Ishikawa (cell line): Measurements from ENCODE around the gene VLDLR.

Experiments used
- CEBPB ChIP-seq: IDR thresholded peaks from 2 replicates; pipeline ENCODE4 v1.6.1; 2012
- CREB1 ChIP-seq: IDR thresholded peaks from 2 replicates; pipeline ENCODE4 v1.6.1; 2012; ENCODE audit warnings: low read depth
- EGR1 ChIP-seq: IDR thresholded peaks from 2 replicates; pipeline ENCODE4 v1.6.1; 2012
- EP300 ChIP-seq: IDR thresholded peaks from 2 replicates; pipeline ENCODE4 v1.6.1; 2012; ENCODE audit warnings: borderline replicate concordance
- FOXM1 ChIP-seq: IDR thresholded peaks from 2 replicates; pipeline ENCODE4 v1.6.1; 2012; ENCODE audit warnings: low read depth, borderline replicate concordance
- NFIC ChIP-seq: IDR thresholded peaks from 2 replicates; pipeline ENCODE4 v1.6.1; 2012
- RAD21 ChIP-seq: IDR thresholded peaks from 2 replicates; pipeline ENCODE4 v1.6.1; 2012; ENCODE audit warnings: low read depth
- REST ChIP-seq: IDR thresholded peaks from 2 replicates; pipeline ENCODE4 v1.6.1; 2012; ENCODE audit warnings: low read depth, mild to moderate bottlenecking
- TAF1 ChIP-seq: IDR thresholded peaks from 2 replicates; pipeline ENCODE4 v1.6.1; 2012; ENCODE audit warnings: low read depth, mild to moderate bottlenecking
- TCF12 ChIP-seq: IDR thresholded peaks from 2 replicates; pipeline ENCODE4 v1.6.1; 2012; ENCODE audit warnings: low read depth
- TEAD4 ChIP-seq: IDR thresholded peaks from 2 replicates; pipeline ENCODE4 v1.6.1; 2012
- USF1 ChIP-seq: IDR thresholded peaks from 2 replicates; pipeline ENCODE4 v1.6.1; 2012
- YY1 ChIP-seq: IDR thresholded peaks from 2 replicates; pipeline ENCODE4 v1.6.1; 2012; ENCODE audit warnings: low read depth
- ZBTB7A ChIP-seq: IDR thresholded peaks from 2 replicates; pipeline ENCODE4 v1.6.1; 2012; ENCODE audit warnings: low read depth
- TF ChIP-seq, protein P1 (sequence below): IDR thresholded peaks from 2 replicates; pipeline ENCODE4 v1.6.1; 2012

Gene VLDLR

GRCh38 chr9:2675834-2676233 lies 54.2 kb downstream of the VLDLR start:
- TF ChIP-seq CREB1 (no peak), TEAD4 (no peak), RAD21 (no peak), TCF12 (no peak), EP300 (no peak), ZBTB7A (no peak)
- TF ChIP-seq, protein P1, sequence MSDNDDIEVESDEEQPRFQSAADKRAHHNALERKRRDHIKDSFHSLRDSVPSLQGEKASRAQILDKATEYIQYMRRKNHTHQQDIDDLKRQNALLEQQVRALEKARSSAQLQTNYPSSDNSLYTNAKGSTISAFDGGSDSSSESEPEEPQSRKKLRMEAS = no peak

- no peak for TF ChIP-seq EP300
- no peak for TF ChIP-seq REST
- TF ChIP-seq NFIC = peak; percentile 53; the same call in 1 of the 2 replicates
- no peak for TF ChIP-seq TAF1
These were observed 54.9 kb downstream of the VLDLR start for GRCh38 chr9:2676466-2676865.

GRCh38 chr9:2677915-2678889 lies 56.6 kb downstream of the VLDLR start:
- TF ChIP-seq RAD21 (no peak), ZBTB7A (no peak), USF1 (no peak), TEAD4 (no peak), CREB1 (no peak), CEBPB (no peak), FOXM1 (no peak), TCF12 (no peak)

GRCh38 chr9:2679011-2679410 lies 57.4 kb downstream of the VLDLR start:
- TF ChIP-seq EP300 = no peak
- no peak for TF ChIP-seq TCF12
- TF ChIP-seq NFIC = no peak
- no peak for TF ChIP-seq USF1
- TF ChIP-seq CEBPB = no peak
- no peak for TF ChIP-seq TEAD4
- no peak for TF ChIP-seq YY1
- TF ChIP-seq EGR1 = no peak
- TF ChIP-seq CREB1 = no peak
- no peak for TF ChIP-seq FOXM1

- TF ChIP-seq CREB1 (no peak), USF1 (no peak), YY1 (no peak)
- TF ChIP-seq, protein P1 = no peak
These were observed 60.4 kb downstream of the VLDLR start for GRCh38 chr9:2681981-2682380.

GRCh38 chr9:2686911-2687310 lies 65.3 kb downstream of the VLDLR start:
- TF ChIP-seq EGR1 (no peak), TEAD4 (no peak), CREB1 (no peak), YY1 (no peak), USF1 (no peak), RAD21 (no peak), ZBTB7A (no peak), CEBPB (no peak), TCF12 (no peak), NFIC (no peak), REST (no peak), FOXM1 (no peak), EP300 (no peak)
- TF ChIP-seq, protein P1 = no peak
